ENCODE measurements around the gene VAMP8.
"Not testable (repeated sequence)": the region's sequence is repeated elsewhere in the genome, so short reads cannot be mapped to it uniquely, and the experiment has no call there.

VAMP8 gene

DNA sequence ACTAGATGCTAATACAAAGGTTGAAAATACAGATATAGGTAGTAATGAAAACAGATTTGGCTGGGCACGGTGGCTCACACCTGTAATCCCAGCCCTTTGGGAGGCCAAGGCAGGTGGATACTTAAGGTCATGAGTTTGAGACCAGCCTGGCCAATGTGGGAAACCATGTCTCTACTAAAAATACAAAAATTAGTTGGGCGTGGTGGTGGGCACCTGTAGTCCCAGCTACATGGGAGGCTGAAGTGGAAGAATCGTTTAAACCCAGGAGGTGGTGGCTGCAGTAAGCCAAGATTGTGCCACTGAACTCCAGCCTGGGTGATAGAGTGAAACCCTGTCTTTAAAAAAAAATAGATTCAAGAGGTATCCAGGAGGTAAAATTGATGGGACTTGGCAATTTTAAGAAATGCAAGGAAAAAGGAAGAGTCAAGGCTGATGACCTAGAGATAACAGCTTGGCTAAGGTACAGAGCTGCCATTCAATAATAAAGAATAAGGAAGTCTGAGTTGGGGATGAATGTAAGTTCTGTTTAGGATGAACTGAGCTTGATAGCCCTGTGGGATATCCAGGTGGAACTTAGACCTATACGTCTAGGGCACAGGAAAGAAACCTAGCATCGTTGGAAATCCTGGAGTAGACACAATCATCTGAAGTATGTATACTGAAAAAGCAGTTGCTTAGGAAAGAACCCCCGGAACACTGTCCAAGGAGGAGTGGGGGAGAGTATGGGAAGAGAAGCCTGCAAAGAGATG lies 29.4 kb upstream of the VAMP8 start:
- no peak for DNase-seq

DNA sequence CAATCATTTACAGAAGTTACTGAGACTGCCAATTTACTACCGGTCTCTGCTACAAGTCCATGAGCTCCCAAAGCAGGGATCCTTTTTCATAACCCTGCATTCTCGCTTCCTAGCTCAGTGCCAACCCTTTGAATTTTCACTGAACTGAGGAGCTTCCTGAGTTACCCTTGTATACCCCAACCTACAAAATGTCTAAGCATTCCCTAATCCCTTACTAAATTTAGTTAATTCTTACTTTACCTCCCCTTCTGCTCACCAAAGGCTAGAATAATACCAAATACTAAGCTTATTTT lies 28.8 kb upstream of the VAMP8 start:
- DNase-seq, result no peak

DNA sequence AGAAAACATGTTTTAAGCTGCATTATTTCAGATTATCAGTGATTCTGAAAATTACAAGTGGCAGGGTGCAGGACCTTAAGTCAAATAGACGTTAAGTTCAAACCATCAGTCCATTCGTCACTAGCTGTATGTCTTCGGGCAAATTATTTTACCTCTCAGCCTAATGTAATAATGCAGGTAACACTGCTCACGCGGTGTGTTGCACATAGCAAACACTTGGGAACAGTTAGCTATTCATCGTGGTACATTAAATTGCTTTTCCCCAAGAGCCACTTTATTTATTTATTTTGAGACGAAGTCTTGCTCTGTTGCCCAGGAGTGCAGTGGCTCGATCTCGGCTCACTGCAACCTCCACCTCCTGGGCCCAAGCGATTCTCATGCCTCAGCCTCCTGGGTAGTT lies 28.3 kb upstream of the VAMP8 start:
- no peak for DNase-seq

DNA sequence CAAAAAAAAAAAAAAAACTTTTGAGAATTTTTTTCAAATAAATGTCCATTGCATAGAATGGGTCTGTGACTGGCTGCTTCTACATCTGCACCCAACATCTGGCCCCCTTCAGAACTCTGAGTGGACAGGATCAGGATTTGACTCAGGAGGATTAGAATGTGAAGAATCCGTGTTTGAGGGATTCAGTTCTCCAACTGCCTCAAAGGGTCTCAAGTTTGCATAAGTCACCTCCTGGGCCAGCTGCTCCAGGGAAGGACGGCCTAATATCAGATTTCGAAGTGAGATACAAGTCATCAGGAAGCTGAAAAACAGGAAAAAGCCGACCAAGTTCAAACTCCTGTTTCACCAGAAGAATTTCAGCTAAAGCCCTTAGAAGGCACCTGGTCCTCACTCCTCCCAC lies 27.6 kb upstream of the VAMP8 start:
- DNase-seq, result no peak

DNA sequence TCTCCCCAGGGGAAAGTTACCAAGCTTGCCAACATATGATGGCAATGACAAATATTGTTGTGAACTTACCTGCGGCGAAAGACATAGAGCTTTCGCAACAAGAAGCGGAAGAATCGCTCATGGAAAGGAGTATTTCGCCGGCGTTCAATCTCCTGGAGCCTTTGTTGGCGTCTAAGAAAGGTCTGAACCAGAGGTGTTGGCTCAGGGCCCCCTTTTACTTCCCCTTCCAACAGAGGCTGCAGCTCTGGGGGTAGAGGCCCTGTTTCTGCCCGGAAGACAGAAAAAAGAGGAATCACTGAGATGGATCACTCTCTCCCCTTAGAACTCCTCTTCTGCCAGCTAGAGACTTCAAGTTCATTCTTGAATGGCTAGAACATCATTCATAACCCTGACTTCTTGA lies 26.9 kb upstream of the VAMP8 start:
- DNase-seq, result no peak

DNA sequence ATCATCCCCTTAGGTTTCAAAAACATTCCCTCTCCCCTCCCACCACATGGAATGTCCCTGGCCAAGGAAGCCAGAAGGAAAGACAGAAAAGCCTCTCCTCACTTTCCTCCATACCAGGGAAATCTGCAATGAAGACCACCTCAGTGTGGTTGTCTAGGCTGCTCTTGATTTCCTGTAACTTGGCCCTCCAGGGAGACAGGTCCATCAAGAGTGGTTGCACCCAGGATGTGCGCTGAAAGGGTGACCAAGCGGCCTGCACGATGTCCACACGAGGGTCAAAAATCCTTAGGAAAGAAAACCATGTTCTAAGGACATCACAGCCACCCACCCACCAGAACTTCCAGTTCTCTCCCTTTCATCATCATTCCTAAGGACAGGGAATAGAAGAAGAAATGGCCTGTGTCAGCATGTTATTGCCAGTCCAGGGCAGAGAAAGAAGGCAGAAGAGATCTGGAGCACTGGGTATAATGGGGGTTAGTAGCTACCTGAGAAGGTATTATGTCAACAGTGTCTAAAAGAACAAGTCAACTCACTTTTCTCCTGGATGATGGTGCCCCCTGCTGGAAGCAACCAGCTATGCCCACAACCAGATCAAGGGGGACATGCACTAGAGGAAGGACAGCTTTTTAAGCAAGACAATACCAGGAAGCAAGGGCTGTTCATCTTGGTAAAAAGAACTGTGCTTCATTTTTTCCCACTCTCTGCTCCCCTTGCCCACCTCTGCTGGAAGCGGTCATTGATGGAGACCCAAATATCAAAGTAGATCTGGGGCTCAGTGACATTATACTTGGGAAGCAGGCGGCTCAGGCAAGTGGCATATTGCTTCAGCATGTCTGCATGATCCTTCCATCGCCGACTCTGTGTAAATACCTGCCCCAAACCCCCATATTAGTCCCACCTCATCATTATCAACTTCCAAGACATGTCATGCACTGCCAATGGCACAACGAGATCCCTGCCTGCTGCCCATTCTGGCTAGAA lies 25.4 kb upstream of the VAMP8 start:
- DNase-seq, result peak; percentile 58

DNA sequence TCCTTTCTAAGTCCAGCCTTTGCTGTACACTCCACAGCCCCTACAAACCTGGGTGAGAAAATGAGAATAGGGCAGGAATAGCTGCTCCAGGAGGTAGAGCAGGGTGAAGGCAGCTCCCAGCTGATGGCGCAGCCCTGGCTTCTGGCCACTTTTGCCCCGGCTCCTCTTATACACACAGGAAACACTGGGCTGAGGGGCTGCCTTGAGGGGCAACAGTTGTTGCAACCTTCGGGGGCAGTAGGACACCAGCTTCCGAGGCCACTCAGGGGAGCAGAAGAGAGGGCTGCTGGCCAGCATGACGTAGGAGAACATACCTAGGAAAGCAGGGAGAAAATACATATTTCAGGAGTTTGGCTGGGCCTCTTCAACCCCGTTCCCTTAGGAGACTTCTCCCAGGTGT lies 24.2 kb upstream of the VAMP8 start:
- DNase-seq, result no peak

DNA sequence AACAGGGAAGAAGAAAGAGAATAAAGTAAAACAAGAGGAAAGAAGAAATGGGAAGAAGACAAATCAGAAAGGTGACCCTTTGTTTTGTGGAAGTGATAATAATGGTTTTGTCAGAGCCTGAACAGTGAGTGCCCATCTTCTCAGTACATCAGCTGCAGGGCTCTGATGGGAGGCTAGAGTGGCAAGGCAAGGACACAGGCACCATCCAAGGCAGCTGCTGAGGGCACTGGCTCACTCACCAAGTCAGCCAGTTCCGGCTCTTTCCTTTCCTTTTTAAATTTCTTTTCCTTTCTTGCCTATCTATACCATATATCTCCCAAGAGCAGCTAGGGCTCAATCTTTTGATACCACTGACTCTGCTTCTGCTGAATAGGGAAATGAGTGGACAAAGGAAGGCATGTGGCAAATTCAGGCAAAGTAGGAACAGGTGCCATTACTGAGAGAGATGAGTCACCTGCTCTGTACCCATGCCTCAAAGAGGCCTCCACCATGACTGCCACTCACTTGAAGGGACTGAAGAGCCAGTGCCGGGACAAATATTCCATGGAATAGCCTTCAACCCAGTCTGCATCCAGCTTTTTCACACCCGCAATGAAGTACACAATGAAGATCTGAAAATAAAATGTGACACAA lies 22.3 kb upstream of the VAMP8 start:
- no peak for DNase-seq

DNA sequence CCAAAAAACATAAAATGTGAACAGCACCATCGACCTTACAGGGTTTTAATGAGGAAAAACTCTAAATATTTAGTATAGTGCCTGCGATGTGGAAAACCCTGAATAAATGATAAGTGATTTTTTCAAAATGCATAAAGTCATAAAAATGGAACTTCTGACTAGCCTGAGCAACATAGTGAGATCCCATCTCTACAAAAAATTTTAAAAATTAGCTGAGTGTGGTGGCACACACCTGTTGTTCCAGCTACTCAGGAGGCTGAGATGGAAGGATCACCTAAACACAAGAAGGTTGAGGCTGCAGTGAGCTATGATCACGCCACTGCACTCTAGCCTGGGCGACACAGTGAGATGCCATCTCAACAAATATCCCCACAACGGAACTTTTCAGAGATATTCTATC lies 20.3 kb upstream of the VAMP8 start:
- no peak for DNase-seq

DNA sequence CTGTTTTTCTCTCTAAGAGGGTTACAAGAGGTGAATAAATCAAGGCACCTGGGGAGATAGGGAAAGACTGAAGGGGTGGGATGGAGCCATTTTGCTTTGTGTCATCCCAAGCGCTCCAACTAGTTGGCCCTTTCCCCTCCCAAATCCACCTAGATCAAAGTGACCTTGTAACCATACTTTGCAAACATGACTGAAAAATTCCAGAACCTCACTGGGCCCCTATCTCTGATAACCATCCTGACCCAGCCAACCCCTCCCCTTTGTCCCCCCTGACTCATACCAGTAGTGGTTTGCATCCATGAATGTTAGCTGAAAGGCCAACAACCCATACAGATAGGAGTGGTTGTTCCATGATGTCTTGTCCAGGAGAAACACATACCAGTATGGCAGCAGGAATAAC lies 19.2 kb upstream of the VAMP8 start:
- no peak for DNase-seq

DNA sequence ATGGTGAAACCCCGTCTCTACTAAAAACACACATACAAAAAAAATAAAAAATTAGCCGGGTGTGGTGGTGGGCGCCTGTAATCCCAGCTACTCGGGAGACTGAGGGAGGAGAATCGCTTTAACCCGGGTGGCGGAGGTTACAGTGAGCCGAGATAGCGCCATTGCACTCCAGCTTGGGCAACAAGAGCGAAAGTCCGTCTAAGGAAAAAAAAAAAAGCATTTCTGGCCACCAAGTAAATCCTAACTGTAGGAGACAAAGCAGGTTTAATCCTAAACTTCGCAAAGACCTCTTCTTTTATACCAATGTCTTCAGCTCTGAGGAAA lies 17.0 kb upstream of the VAMP8 start:
- DNase-seq, result not testable (repeated sequence)

DNA sequence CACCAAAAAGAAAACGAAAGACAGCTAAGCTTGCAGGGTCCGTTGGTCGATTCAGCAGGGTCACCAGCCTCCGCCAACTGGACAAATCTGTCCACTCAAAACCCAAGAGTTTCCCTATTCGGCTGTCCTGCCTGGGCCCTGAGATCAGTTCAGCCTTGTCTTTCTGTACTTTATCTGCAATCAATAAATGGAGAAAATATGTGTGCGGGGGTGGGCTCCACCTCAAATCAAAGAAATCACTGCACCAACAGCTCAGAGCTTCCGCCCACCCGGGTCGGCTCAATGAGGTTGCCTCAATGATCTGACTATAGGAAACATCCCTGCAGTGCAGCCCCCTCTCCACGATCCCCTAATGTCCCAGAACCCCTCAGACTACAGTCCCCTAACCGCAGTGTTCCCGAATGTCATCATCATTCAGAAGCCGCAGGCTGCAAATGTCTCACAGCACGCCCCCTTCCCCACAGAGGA lies 16.5 kb upstream of the VAMP8 start:
- no peak for DNase-seq

DNA sequence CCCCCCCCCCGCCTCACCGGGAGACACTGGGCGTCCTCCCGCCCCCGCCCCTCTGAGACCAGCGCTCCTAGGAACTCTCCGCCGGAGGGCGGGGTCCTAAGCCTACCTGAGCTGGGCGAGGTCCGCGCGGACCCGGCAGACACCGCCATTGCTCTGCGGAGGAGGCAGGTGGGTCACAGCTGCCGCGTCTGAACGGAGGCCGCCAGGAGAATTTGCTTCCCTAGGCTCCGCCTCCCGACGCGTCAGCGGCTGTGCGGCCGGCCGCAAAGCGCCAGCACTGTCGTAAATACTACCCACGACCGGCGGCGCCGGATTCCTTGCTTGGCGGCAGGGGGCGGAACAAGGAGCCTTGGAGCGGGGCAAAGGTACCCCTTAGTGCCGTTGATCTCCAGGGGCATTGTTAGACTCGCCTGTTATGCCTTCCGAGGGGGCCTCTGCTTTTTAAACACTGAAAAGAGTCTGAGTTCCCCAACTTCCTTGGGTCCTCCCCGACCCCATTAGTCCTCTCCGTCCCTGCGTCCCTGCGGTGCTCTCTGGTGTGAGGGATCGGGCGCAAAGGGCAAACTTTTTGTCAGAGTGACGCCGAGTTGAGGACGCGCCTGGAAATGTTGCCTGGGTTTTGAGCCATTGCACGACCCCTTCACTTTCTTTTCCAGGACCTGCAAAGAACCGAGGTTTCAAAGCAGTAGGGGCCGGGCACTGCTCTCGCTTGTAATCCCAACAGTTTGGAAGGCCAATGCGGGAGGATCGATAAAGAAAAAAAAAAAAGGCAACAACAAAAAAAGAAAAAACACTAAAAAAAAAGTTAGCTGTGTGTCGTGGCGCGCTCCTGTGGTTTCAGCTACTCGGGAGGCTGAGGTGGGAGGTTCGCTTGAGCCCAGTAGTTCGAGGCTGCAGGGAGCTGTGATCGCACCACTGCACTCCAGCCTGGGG lies 15.8 kb upstream of the VAMP8 start, which contains the start of gene GGCX:
Gene GGCX, minus strand, starts transcription at position 214 of the 933 bp plus-strand sequence. Its CDS starts 65 bp downstream, at position 149.
- peak; percentile 96 for DNase-seq

DNA sequence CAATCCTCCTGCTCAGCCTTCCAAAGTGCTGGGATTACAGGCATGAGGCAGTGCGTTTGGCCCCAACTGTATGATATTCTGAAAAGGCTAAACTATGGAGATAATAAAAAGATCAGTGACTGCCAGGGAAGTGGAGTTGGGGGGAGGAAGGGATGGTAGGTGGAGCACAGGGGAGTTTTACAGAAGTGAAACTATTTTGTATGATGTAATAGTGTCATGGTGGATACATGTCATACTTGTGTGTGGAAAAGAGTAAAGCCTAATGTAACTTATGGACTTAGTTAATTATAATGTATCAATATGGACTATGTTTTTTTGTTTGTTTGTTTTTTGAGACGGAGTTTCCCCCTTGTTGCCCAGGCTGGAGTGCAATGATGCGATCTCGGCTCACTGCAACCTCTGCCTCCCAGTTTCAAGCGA lies 13.2 kb upstream of the VAMP8 start:
- no peak for DNase-seq

DNA sequence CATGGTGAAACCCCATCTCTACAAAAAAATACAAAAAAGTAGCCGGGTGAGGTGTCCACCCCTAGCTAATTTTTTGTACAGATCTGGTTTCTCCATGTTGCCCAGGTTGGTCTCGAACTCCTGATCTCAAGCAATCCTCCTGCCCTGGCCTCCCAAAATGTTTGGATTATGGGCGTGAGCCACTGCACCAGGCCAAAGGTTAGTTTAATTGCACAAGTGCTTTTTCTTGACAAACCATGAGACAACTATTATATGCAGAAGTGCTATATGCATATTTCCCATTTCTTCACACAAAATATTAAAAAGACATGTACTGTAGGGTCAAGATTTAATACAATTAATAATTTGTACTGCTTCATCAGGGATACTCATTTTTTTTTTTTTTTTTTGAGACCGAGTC lies 11.1 kb upstream of the VAMP8 start:
- no peak for DNase-seq

DNA sequence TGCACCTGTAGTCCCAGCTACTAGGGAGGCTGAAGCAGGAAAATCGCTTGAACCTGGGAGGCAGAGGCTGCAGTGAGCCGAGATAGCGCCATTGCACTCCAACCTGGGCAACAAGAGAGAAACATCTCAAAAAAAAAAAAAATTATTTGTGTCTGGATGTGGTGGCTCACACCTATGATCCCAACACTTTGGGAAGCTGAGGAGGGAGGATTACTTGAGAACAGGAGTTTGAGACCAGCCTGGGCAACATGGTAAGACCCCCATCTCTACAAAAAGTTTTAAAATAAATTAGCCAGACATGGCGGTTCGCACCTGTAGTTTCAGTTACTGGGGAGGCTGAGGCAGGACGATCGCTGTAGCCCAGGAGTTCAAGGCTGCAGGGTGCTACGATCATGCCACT lies 1.6 kb upstream of the VAMP8 start:
- DNase-seq, result no peak

DNA sequence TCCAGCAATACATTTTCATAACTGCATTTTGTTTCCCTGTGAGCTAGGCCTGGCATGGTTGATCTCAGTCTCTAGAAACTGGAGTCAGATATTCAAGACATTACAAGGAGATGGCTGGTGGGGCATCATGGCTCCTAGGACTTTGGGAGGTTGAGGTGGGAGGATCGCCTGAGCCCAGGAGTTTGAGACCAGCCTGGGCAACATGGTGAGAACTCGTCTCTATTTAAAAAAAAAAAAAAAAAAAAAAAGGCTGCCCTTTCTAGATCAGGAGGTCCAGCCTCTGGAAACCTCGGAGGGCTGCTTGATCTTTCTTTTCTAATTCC lies 362 bp upstream of the VAMP8 start:
- no peak for DNase-seq

DNA sequence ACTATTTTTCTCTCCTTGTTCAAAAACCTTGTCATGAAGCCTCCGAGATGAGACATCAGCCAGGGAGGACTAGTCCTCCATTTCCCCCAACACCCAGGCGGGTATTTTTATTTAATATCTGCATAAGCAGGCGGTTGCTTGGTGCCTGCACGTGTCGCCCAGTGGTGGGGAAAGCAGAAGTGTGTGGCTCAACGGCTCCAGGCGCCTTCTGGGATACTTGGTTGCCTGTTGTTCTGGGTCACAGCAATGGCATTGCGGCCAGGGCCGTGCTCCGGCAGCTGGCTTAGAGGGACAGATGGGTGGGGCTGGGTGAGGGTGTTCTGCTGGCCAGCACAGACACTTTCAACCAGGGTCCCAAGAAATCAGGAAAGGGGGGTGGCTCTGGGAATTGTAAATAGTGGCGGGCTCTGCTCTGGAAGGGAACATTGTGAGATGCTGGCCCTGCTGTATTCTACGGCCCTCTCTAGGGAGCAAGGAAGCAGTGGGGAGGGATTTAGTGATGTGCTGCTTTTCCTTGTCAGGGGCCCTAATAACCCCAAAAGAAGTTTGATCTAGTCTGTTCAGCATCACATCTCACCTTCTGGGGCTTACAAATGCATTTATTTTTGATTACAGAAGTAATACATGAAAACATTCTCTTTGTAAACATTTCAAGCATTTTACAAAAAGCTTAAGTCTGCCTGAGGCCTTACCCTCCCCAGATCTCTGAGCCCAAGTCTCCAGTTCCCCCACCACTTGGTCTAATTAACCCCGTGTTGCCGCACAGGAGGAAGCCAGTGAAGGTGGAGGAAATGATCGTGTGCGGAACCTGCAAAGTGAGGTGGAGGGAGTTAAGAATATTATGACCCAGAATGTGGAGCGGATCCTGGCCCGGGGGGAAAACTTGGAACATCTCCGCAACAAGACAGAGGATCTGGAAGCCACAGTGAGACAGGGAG lies 1.1 kb downstream of the VAMP8 start:
- DNase-seq, result peak; percentile 53

DNA sequence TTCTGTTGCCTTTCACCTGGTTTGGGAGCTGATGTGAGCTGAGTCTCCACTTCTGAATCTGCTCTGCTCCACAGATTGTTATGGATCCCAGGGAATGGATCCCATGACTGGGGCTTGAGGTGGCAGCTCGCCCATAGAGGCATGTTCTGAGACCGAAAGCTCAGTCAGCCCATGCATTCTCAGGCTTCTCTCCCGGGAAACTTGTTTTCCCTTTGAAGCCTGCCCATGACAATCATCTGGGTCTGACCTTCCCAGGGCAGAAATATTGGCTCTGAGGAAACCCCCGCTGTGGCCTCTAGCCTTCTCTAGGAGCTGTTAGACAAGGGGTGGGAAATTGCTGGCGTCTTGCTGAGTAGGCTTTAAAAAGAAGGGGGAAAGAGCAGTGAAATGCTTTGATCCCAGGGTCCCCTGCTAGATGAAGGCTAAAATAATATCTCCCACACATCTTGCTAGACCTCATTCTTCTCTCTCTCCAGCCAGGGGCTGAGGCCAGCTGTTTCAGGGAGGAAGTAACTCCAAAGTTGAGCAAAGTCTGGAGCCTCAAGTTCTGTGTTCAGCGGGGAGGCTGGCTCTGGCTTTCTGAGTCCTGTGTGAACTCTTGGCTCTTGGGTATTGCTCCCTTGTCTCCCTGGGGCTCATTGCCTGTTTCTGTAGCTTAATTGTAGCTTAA lies 2.0 kb downstream of the VAMP8 start:
- DNase-seq, result no peak

DNA sequence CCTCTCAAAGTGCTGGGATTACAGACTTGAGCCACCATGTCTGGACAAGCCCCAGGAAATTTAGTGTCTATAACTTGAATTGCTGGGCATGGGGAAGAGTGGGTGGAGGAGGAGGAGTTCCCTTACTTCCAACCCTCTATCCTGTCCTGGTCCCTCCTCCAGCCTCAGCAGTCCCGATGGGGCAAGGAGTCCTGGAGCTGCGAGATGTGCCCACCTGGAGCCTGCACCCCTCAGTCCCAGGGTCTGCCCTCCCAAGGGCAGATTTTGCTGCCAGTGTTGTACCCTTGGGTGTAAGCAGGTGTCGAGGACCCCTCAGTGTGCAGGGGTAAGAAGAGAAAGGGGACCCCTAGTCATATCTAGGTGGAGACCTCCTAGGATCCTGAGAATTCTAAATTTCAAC lies 2.8 kb downstream of the VAMP8 start:
- no peak for DNase-seq

DNA sequence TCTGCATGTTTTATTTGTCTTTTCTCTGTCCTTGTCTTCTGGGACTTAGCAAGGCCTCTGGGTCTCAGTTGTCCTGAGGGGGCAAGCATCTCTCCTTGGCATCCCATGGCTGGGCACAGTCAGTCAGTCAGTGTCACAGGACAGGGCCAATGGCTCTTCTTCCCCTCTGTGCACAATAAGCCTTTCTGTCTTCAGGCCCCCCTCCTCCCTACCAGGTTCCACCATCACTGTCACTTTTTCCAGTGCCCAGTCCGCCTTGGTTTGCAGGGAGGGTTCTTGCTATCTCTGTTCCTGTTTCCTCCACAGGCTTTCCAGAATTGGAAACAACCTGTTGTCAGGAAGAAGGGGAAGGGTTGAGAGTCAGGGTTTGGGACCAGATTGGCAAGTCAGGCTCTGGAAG lies 5.1 kb downstream of the VAMP8 start:
- no peak for DNase-seq
